ENCODE data around the gene RALGPS1. TPM values are rescaled to one million over a fixed set of nuclear protein-coding genes. Genes with fewer than 3 reads are reported as not detected.
A peak's percentile ranks its signal among the peaks of the same experiment; 100 is the strongest.

Gene RALGPS1
- polyA plus RNA-seq, 3 donors = 0.56 to 4.3 (median 2.3) TPM

GRCh38 chr9:127177665-127178265, 263.2 kb downstream of the RALGPS1 start:
- no peak overlapping the region for H3K27ac ChIP-seq (ENCODE audit: low read depth, low read length)
- WGBS, 3 donors = 93 to 98% (median 96%) methylated on average over 3 of the region's 3 CpGs

- no peak overlapping the region for H3K27ac ChIP-seq (ENCODE audit: low read depth, low read length)
- WGBS, 3 donors = 72 to 87% (median 73%) methylated on average over 12 of the region's 12 CpGs
Measured at GRCh38 chr9:127178686-127179632, 264.4 kb downstream of the RALGPS1 start.

GRCh38 chr9:127179633-127180441, 265.3 kb downstream of the RALGPS1 start:
- 71 to 91% (median 90%) methylated on average over 15 of the region's 15 CpGs for WGBS, 3 donors
- H3K27ac ChIP-seq (ENCODE audit: low read depth, low read length) = no peak overlapping the region

- no peak overlapping the region for H3K27ac ChIP-seq (ENCODE audit: low read depth, low read length)
- WGBS, 3 donors = 93 to 95% (median 94%) methylated on average over 14 of the region's 14 CpGs
Measured at GRCh38 chr9:127180457-127181314, 266.1 kb downstream of the RALGPS1 start.

GRCh38 chr9:127181315-127181580, 266.7 kb downstream of the RALGPS1 start:
- 98 to 99% (median 98%) methylated on average over 3 of the region's 3 CpGs for WGBS, 3 donors
- no peak overlapping the region for H3K27ac ChIP-seq (ENCODE audit: low read depth, low read length)

GRCh38 chr9:127181595-127182190, 267.1 kb downstream of the RALGPS1 start:
- WGBS, 3 donors = 92 to 96% (median 94%) methylated on average over 6 of the region's 6 CpGs
- H3K27ac ChIP-seq (ENCODE audit: low read depth, low read length) = no peak overlapping the region

GRCh38 chr9:127182901-127183746, 268.5 kb downstream of the RALGPS1 start:
- H3K27ac ChIP-seq (ENCODE audit: low read depth, low read length) = no peak overlapping the region
- 92 to 95% (median 93%) methylated on average over 14 of the region's 14 CpGs for WGBS, 3 donors

GRCh38 chr9:127183814-127184582, 269.4 kb downstream of the RALGPS1 start:
- H3K27ac ChIP-seq (ENCODE audit: low read depth, low read length) = no peak overlapping the region
- 76 to 83% (median 82%) methylated on average over 17 of the region's 17 CpGs for WGBS, 3 donors

- WGBS, 3 donors = 77 to 95% (median 94%) methylated on average over 9 to 10 of the region's 10 CpGs
- H3K27ac ChIP-seq (ENCODE audit: low read depth, low read length) = no peak overlapping the region
Measured at GRCh38 chr9:127184641-127185040, 270.1 kb downstream of the RALGPS1 start.

GRCh38 chr9:127185181-127185580, 270.6 kb downstream of the RALGPS1 start:
- H3K27ac ChIP-seq (ENCODE audit: low read depth, low read length) = no peak overlapping the region
- WGBS, 3 donors = 84 to 95% (median 94%) methylated on average over 5 of the region's 5 CpGs

- peak overlapping the region; percentile 21 for H3K27ac ChIP-seq (ENCODE audit: low read depth, low read length)
- 34 to 70% (median 46%) methylated on average over 11 of the region's 11 CpGs for WGBS, 3 donors
Measured at GRCh38 chr9:127185931-127186781, 271.6 kb downstream of the RALGPS1 start.

GRCh38 chr9:127186806-127187205, 272.2 kb downstream of the RALGPS1 start:
- peak overlapping the region; percentile 78 for H3K27ac ChIP-seq (ENCODE audit: low read depth, low read length)
- WGBS, 3 donors = 45 to 83% (median 57%) methylated on average over 7 of the region's 7 CpGs

- H3K27ac ChIP-seq (ENCODE audit: low read depth, low read length) = peak overlapping the region; percentile 78
- WGBS, 3 donors = 49 to 83% (median 50%) methylated on average over 14 of the region's 14 CpGs
Measured at GRCh38 chr9:127187231-127187956, 272.8 kb downstream of the RALGPS1 start.

- no peak overlapping the region for H3K27ac ChIP-seq (ENCODE audit: low read depth, low read length)
- WGBS, 3 donors = 95 to 98% (median 96%) methylated on average over 4 of the region's 4 CpGs
Measured at GRCh38 chr9:127188396-127188795, 273.8 kb downstream of the RALGPS1 start.

GRCh38 chr9:127189628-127190027, 275.0 kb downstream of the RALGPS1 start:
- H3K27ac ChIP-seq (ENCODE audit: low read depth, low read length) = no peak overlapping the region
- 69 to 77% (median 69%) methylated on average over 5 of the region's 5 CpGs for WGBS, 3 donors

Measured in adipose tissue (tissue), 3 donors.